Fibroblast of mammary gland (primary cell): Measurements from ENCODE around the gene HCFC1.
"Not testable (repeated sequence)": the region's sequence is repeated elsewhere in the genome, so short reads cannot be mapped to it uniquely, and the experiment has no call there.

Source experiments
- DNase-seq: peaks from one replicate; pipeline ENCODE4 v3.0.0-alpha.2; 2010; ENCODE audit warnings: low read depth
- H3K4me3 ChIP-seq: 2 replicates; pipeline ENCODE4 v1.5.1; 2011; ENCODE audit warnings: low read depth, mild to moderate bottlenecking, low read length, moderate library complexity; ENCODE audit not compliant: control insufficient read depth
- CTCF ChIP-seq: conservative IDR thresholded peaks from 2 replicates; pipeline ENCODE4 v1.5.1; 2011; ENCODE audit warnings: low read depth, low read length, inconsistent platforms; ENCODE audit not compliant: control insufficient read depth, insufficient read depth

The HCFC1 gene

GRCh38 chrX:153984351-153985178, 12.9 kb upstream of the HCFC1 start:
- no peak for TF ChIP-seq CTCF
- no peak overlapping the region for H3K4me3 ChIP-seq
- no peak for DNase-seq

- no peak overlapping the region for H3K4me3 ChIP-seq
- TF ChIP-seq CTCF: no peak
- no peak for DNase-seq
These were observed 11.7 kb upstream of the HCFC1 start for GRCh38 chrX:153983321-153983801.

GRCh38 chrX:153981771-153982533, 10.3 kb upstream of the HCFC1 start:
- H3K4me3 ChIP-seq: no peak overlapping the region
- TF ChIP-seq CTCF: no peak
- peak; percentile 40 for DNase-seq

- no peak for TF ChIP-seq CTCF
- DNase-seq: no peak
These were observed 9.6 kb upstream of the HCFC1 start for GRCh38 chrX:153981231-153981630.

GRCh38 chrX:153980394-153980793, 8.8 kb upstream of the HCFC1 start:
- H3K4me3 ChIP-seq, DNase-seq: not testable (repeated sequence)

More at GRCh38 chrX:153981231-153981630, 9.6 kb upstream of the HCFC1 start:
- H3K4me3 ChIP-seq: no peak overlapping the region

GRCh38 chrX:153974726-153975286, 3.2 kb upstream of the HCFC1 start:
- TF ChIP-seq CTCF: no peak

More at GRCh38 chrX:153974726-153975286, 3.2 kb upstream of the HCFC1 start:
- H3K4me3 ChIP-seq: no peak overlapping the region
- no peak for DNase-seq
